CD14-positive monocyte (primary cell): Measurements from ENCODE around the gene FOXJ2. TPM values are rescaled to one million over a fixed set of nuclear protein-coding genes. Genes with fewer than 3 reads are reported as not detected.
A peak's percentile ranks its signal among the peaks of the same experiment; 100 is the strongest.

Experiments used
- DNase-seq, 3 donors: peaks; one replicate each; pipeline ENCODE4 v3.0.0-alpha.2; 2011 to 2022
- H2AFZ ChIP-seq: 2 replicates; pipeline ENCODE4 v1.6.0; 2012; ENCODE audit warnings: mild to moderate bottlenecking, low read depth, low read length, inconsistent platforms; ENCODE audit not compliant: insufficient read depth, poor library complexity, severe bottlenecking
- H3K27ac ChIP-seq, 2 donors: 1 replicate in 1 of 2; 2 replicates in 1 of 2; pipeline ENCODE4 v1.5.1; 2012 to 2013; ENCODE audit warnings: low read length in 2 of 2, control low read depth in 1 of 2, inconsistent platforms in 1 of 2, low read depth in 1 of 2, mild to moderate bottlenecking in 1 of 2
- H3K27me3 ChIP-seq, 2 donors: one replicate each; pipeline versions ENCODE4 v1.6.0 to v1.6.1; 2011 to 2013; ENCODE audit warnings: low read length in 2 of 2; ENCODE audit not compliant: control insufficient read depth in 2 of 2, insufficient read depth in 2 of 2
- H3K36me3 ChIP-seq, 2 donors: replicated peaks in 1 of 2; 1 replicate in 1 of 2; 2 replicates in 1 of 2; pipeline versions ENCODE4 v1.5.1 to v1.6.1; 2012 to 2013; ENCODE audit warnings: low read length in 2 of 2, control low read depth in 1 of 2, inconsistent platforms in 1 of 2, mild to moderate bottlenecking in 1 of 2; ENCODE audit not compliant: insufficient read depth in 2 of 2, control insufficient read depth in 1 of 2
- H3K4me1 ChIP-seq, 2 donors: 1 replicate in 1 of 2; 2 replicates in 1 of 2; pipeline versions ENCODE4 v1.5.1 to v1.6.1; 2012 to 2013; ENCODE audit warnings: low read length in 2 of 2, control low read depth in 1 of 2, inconsistent platforms in 1 of 2, mild to moderate bottlenecking in 1 of 2, moderate library complexity in 1 of 2; ENCODE audit not compliant: insufficient read depth in 2 of 2, control insufficient read depth in 1 of 2
- H3K4me2 ChIP-seq: replicated peaks from 2 replicates; pipeline ENCODE3; 2012; ENCODE audit warnings: low read length, moderate library complexity, mild to moderate bottlenecking; ENCODE audit not compliant: poor library complexity, severe bottlenecking; ENCODE audit errors: extremely low read depth
- H3K4me3 ChIP-seq, 3 experiments: fragments of 200-600 bp in 1 of 3; sonication (generic) in 1 of 3; replicated peaks in 1 of 3; 1 replicate in 2 of 3; 2 replicates in 1 of 3; pipeline ENCODE4 v1.5.1; 2011 to 2013; ENCODE audit warnings: low read length in 3 of 3, mild to moderate bottlenecking in 3 of 3, control low read depth in 2 of 3, low read depth in 2 of 3, inconsistent platforms in 1 of 3, moderate library complexity in 1 of 3
- H3K79me2 ChIP-seq: 2 replicates; pipeline ENCODE4 v1.6.0; 2012; ENCODE audit warnings: mild to moderate bottlenecking, control low read depth, inconsistent platforms, low read length, moderate library complexity; ENCODE audit not compliant: insufficient read depth
- H3K9ac ChIP-seq: 2 replicates; pipeline ENCODE4 v1.6.0; 2017; ENCODE audit warnings: low read length, mild to moderate bottlenecking; ENCODE audit not compliant: insufficient read depth, poor library complexity, severe bottlenecking
- H3K9me3 ChIP-seq, 2 donors: replicated peaks in 1 of 2; 1 replicate in 1 of 2; 2 replicates in 1 of 2; pipeline versions ENCODE4 v1.5.1 to v1.6.1; 2012 to 2013; ENCODE audit warnings: low read length in 2 of 2, control low read depth in 1 of 2; ENCODE audit not compliant: control insufficient read depth in 1 of 2, insufficient read depth in 1 of 2
- H4K20me1 ChIP-seq: 2 replicates; pipeline ENCODE4 v1.6.0; 2012; ENCODE audit warnings: mild to moderate bottlenecking, low read length, control low read depth, moderate library complexity; ENCODE audit not compliant: insufficient read depth
- H3K27ac Mint-ChIP-seq, 7 donors: one replicate each; pipeline ENCODE4 v1.8.0; 2020; ENCODE audit warnings: mild to moderate bottlenecking in 7 of 7, mixed read lengths in 7 of 7, moderate library complexity in 6 of 7, inconsistent platforms in 2 of 7
- H3K27me3 Mint-ChIP-seq, 3 donors: one replicate each; pipeline ENCODE4 v1.8.0; 2021 to 2022; ENCODE audit warnings: low read depth in 3 of 3, mild to moderate bottlenecking in 3 of 3, mixed read lengths in 3 of 3, moderate library complexity in 3 of 3, inconsistent platforms in 1 of 3
- H3K36me3 Mint-ChIP-seq, 2 donors: one replicate each; pipeline ENCODE4 v1.8.0; 2020; ENCODE audit warnings: mixed read lengths in 2 of 2, inconsistent platforms in 1 of 2, mild to moderate bottlenecking in 1 of 2
- H3K4me1 Mint-ChIP-seq: one replicate; pipeline ENCODE4 v1.8.0; 2020; ENCODE audit warnings: mild to moderate bottlenecking, mixed read lengths
- H3K4me3 Mint-ChIP-seq, 2 donors: one replicate each; pipeline ENCODE4 v1.8.0; 2020; ENCODE audit warnings: mild to moderate bottlenecking in 2 of 2, mixed read lengths in 2 of 2, moderate library complexity in 1 of 2
- H3K9me3 Mint-ChIP-seq, 7 donors: one replicate each; pipeline ENCODE4 v1.8.0; 2020 to 2022; ENCODE audit warnings: mixed read lengths in 7 of 7, mild to moderate bottlenecking in 6 of 7, moderate library complexity in 6 of 7, inconsistent platforms in 2 of 7
- WGBS: methylation state at CpG from one replicate; pipeline ENCODE4 v1.1.5; 2013; ENCODE audit warnings: missing lambda C conversion rate; ENCODE audit not compliant: insufficient coverage; 5-methylcytosine and 5-hydroxymethylcytosine counted together
- intact Hi-C, 2 donors: fragments of 100-400 bp; cut with micrococcal nuclease; formaldehyde crosslinking; loops; one replicate each; pipeline versions ENCODE4 v1.15.0 to v1.15.1; 2023
- polyA plus RNA-seq, 3 donors: library from polyadenylated mRNA; depleted of rRNA in 1 of 3; unstranded in 2 of 3; stranded (reverse) in 1 of 3; fragments of 300-500 nt in 2 of 3; fragments of >200 nt in 1 of 3; fragmentation: Illumina TruSeq in 2 of 3; gene quantifications; 1 replicate in 2 of 3; 2 replicates in 1 of 3; pipeline ENCODE4 v1.2.3, GENCODE V29; 2012 to 2021
- TF ChIP-seq, protein P1 (sequence below): fragments of 200-600 bp; IDR thresholded peaks from one replicate; pipeline ENCODE4 v1.8.0; 2022; ENCODE audit warnings: antibody characterized with exemption, mild to moderate bottlenecking

Gene FOXJ2
- polyA plus RNA-seq, 3 donors: 4.9 to 15.0 (median 7.4) TPM

DNA sequence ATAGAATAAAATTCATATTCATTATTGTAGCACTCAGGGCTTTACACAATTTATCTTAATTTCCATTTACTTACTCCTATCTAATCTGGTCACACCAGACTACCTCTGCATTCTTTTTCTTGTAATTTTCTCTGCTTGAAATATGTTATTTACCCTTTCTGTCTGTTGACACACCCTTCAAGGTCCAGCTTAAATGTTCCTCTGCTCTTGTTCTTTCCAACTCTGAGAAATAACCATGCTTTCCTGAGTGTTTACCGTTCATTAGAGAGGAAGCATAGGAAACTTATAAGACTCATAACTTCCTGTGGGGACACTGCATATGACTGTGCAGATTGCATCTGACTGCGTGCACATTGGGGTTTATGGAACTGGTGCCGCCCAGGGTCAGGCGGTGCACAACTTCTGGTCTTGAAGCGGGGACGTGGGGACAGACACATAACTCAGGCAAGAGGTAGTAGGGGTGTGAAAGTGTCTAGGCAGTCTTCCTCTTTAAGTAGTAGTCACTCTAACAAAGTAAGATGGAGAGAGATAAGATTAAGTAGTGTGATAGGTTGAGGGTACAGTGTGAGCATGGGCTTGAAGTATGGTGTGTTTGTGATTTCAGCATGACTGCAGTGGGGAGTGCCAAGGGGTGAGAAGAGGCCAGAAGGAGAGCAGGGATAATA, 42.6 kb upstream of the FOXJ2 start:
- TF ChIP-seq, protein P1, sequence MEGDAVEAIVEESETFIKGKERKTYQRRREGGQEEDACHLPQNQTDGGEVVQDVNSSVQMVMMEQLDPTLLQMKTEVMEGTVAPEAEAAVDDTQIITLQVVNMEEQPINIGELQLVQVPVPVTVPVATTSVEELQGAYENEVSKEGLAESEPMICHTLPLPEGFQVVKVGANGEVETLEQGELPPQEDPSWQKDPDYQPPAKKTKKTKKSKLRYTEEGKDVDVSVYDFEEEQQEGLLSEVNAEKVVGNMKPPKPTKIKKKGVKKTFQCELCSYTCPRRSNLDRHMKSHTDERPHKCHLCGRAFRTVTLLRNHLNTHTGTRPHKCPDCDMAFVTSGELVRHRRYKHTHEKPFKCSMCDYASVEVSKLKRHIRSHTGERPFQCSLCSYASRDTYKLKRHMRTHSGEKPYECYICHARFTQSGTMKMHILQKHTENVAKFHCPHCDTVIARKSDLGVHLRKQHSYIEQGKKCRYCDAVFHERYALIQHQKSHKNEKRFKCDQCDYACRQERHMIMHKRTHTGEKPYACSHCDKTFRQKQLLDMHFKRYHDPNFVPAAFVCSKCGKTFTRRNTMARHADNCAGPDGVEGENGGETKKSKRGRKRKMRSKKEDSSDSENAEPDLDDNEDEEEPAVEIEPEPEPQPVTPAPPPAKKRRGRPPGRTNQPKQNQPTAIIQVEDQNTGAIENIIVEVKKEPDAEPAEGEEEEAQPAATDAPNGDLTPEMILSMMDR: no peak
- DNase-seq: peak; percentile 97 to 98 (median 97)
- Histone ChIP-seq H3K4me1 (peaks cover 53 to 78% of the 10 kb centered on the region in 2 donors), H3K4me3 (peak overlapping the region in 1 of 3 experiments; percentile 43), H2AFZ (no peak overlapping the region), H4K20me1 (no peaks in the 10 kb centered on the region), H3K9me3 (no peaks in the 10 kb centered on the region), H3K79me2 (no peaks in the 10 kb centered on the region), H3K36me3 (no peaks in the 10 kb centered on the region), H3K9ac (peak overlapping the region; percentile 27), H3K27ac (peak overlapping the region; percentile 11 to 89), H3K4me2 (peak overlapping the region; percentile 50), H3K27me3 (no peaks in the 10 kb centered on the region)
- 0% methylated on average over 6 of the region's 6 CpGs for WGBS
- Mint-ChIP-seq H3K27me3 (no peaks in the 10 kb centered on the region), H3K9me3 (peaks cover 0 to 1% (median 0%) of the 10 kb centered on the region in 7 donors), H3K4me1 (peaks cover 53% of the 10 kb centered on the region), H3K36me3 (peaks cover 0 to 1% of the 10 kb centered on the region in 2 donors), H3K27ac (peak overlapping the region; percentile 93 to 99 (median 97)), H3K4me3 (peak overlapping the region in 1 of 2 donors; percentile 80)
- intact Hi-C loops: loop anchor here in 1 of 2 donors (10.0 kb wide), 1 partner anchor 125 kb away; no protein-coding TSS in a partner anchor

DNA sequence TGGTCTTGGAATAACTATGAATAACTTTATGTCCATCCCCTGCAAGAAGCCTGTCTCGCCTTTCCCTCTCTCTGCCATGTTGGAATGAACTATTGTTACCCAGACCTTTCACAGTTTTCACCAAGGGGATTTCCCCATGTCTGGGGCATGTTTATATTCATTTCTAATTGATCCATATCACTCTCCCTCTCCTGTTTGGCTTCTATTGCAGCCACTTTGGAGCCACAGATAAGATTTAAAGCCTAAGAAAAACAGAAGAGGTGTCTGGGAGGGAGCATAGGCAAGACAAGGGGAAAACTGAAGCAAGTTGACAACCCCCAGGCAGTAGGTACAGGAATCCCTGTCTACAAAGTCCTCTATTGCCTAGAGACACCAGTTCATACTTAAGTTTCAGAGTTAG, 41.0 kb upstream of the FOXJ2 start:
- Mint-ChIP-seq H3K27ac (peak overlapping the region in 5 of 7 donors; percentile 68 to 98 (median 82)), H3K27me3 (no peaks in the 10 kb centered on the region), H3K36me3 (peaks cover 0 to 1% of the 10 kb centered on the region in 2 donors), H3K4me1 (peaks cover 44% of the 10 kb centered on the region), H3K9me3 (peaks cover 0 to 3% (median 0%) of the 10 kb centered on the region in 7 donors), H3K4me3 (no peak overlapping the region)
- H3K9me3 ChIP-seq: no peaks in the 10 kb centered on the region
- TF ChIP-seq, protein P1: no peak
- no peak overlapping the region for H2AFZ ChIP-seq
- intact Hi-C loops: loop anchor here in 1 of 2 donors (10.0 kb wide), 1 partner anchor 127 kb away; no protein-coding TSS in a partner anchor
- WGBS: no CpG with 5 or more reads among the region's 1 CpG
- H4K20me1 ChIP-seq: no peaks in the 10 kb centered on the region
- no peaks in the 10 kb centered on the region for H3K27me3 ChIP-seq
- no peak overlapping the region for H3K27ac ChIP-seq
- H3K79me2 ChIP-seq: no peaks in the 10 kb centered on the region
- H3K36me3 ChIP-seq: no peaks in the 10 kb centered on the region
- H3K4me1 ChIP-seq: peaks cover 50 to 73% of the 10 kb centered on the region in 2 donors
- no peak overlapping the region for H3K4me3 ChIP-seq
- H3K9ac ChIP-seq: no peak overlapping the region
- no peak for DNase-seq
- no peak overlapping the region for H3K4me2 ChIP-seq
